GM12874 (cell line): ENCODE results near the gene ZNF219.

Experiments used
- TF ChIP-seq, protein P1 (sequence below): IDR thresholded peaks from 2 replicates; pipeline ENCODE4 v1.5.1; 2011; ENCODE audit warnings: low read depth, mild to moderate bottlenecking, control low read depth, low read length, moderate library complexity; ENCODE audit not compliant: insufficient read depth

The ZNF219 gene

DNA sequence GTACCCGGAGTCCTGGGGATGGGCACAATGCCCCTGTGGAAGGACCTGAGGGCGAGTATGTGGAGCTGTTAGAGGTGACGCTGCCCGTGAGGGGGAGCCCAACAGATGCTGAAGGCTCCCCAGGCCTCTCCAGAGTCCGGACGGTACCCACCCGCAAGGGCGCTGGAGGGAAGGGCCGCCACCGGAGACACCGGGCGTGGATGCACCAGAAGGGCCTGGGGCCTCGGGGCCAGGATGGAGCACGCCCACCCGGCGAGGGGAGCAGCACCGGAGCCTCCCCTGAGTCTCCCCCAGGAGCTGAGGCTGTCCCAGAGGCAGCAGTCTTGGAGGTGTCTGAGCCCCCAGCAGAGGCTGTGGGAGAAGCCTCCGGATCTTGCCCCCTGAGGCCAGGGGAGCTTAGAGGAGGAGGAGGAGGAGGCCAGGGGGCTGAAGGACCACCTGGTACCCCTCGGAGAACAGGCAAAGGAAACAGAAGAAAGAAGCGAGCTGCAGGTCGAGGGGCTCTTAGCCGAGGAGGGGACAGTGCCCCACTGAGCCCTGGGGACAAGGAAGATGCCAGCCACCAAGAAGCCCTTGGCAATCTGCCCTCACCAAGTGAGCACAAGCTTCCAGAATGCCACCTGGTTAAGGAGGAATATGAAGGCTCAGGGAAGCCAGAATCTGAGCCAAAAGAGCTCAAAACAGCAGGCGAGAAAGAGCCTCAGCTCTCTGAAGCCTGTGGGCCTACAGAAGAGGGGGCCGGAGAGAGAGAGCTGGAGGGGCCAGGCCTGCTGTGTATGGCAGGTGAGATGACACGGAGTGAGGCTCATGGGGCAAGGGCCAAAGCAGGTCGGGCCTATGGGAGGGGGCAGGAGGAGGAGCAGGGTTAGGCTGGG lies 23.8 kb downstream of the ZNF219 start:
- TF ChIP-seq, protein P1, sequence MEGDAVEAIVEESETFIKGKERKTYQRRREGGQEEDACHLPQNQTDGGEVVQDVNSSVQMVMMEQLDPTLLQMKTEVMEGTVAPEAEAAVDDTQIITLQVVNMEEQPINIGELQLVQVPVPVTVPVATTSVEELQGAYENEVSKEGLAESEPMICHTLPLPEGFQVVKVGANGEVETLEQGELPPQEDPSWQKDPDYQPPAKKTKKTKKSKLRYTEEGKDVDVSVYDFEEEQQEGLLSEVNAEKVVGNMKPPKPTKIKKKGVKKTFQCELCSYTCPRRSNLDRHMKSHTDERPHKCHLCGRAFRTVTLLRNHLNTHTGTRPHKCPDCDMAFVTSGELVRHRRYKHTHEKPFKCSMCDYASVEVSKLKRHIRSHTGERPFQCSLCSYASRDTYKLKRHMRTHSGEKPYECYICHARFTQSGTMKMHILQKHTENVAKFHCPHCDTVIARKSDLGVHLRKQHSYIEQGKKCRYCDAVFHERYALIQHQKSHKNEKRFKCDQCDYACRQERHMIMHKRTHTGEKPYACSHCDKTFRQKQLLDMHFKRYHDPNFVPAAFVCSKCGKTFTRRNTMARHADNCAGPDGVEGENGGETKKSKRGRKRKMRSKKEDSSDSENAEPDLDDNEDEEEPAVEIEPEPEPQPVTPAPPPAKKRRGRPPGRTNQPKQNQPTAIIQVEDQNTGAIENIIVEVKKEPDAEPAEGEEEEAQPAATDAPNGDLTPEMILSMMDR: no peak

DNA sequence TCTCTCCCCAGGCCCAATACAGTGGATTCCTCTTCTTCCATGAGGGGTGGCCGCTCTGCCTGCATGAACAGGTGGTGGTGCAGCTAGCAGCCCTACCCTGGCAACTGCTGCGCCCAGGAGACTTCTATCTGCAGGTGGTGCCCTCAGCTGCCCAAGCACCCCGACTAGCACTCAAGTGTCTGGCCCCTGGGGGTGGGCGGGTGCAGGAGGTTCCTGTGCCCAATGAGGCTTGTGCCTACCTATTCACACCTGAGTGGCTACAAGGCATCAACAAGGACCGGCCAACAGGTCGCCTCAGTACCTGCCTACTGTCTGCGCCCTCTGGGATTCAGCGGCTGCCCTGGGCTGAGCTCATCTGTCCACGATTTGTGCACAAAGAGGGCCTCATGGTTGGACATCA lies 24.5 kb downstream of the ZNF219 start:
- TF ChIP-seq, protein P1: no peak

DNA sequence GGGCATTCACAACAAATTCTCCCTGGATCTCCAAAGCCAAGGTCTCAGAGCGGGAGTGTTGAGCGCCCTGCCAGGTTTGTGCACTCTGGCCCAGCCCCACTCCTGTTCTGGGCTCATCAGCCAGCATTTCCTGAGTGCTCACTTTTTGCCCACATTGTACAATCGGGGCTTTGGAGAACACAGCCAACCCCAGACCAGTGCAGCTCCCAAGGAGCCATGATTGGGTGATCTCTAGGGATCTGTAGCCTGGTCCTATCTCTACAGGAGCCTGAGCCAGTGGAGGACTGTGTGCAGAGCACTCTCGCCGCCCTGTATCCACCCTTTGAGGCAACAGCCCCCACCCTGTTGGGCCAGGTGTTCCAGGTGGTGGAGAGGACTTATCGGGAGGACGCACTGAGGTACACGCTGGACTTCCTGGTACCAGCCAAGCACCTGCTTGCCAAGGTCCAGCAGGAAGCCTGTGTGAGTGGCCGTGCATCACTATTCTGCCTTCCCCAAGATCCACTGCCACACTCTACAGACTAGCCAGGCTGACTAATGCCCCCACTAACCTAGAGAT lies 25.6 kb downstream of the ZNF219 start:
- TF ChIP-seq, protein P1: no peak

DNA sequence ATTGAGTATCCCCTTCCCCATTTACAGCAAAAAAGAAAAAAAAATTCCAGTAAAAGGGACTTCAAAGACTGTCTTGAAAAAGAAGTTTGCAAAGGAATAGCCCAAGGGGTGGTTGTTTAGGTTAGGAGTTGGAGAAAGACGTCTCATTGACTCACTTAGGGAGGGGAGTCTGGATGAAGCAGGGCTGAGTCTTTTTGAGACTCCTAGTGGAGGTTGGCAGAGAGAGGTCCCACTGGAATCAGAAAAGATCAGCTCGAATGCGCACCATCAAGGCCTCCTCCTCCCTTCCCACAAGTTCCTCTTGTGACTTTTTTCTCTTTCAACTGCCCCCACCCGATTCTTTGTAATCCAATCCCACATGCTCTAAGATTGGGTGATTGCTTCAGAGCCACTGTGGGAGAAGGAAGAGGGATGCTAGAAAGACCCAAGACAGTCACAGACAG lies 26.4 kb downstream of the ZNF219 start:
- TF ChIP-seq, protein P1: no peak

DNA sequence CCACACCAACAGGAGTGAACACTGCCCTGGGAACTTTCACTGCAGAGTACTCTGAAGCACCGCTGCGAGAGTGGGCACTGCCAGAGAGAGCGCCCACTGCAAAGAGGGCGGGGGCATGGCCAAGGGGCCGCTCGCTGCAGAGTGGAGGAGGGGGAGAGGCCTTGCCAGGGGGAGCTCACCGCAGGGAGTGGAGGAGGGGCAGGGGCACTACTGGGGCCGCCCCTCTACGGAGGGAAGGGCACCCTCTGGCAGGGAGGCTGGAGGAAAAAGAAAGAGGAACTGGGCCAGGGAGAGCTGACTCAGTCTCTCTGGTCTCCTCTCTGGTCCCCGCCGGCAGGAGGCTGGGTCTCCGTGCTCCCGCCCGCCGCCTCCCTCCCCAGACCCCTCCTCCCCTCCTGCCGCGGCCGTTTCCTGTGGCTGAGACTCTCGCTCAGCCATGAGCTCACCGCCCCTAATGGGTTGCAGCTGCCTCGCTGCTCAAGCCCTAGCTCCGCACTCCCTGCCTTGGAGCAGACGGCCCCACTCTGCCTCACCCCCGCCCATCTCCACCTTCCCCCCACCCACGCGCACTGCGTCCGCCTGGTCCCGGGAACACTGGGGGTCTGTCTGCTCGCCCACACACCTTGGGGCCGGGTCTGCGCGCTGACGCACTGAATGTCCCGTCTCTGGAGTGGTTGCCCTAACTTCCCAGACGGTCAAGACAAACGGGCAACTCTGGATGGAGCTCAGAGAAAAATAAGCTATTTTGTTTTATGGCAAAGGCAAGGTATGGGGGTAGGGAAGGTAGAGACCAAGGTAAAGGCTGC lies 27.0 kb downstream of the ZNF219 start:
- TF ChIP-seq, protein P1: no peak

DNA sequence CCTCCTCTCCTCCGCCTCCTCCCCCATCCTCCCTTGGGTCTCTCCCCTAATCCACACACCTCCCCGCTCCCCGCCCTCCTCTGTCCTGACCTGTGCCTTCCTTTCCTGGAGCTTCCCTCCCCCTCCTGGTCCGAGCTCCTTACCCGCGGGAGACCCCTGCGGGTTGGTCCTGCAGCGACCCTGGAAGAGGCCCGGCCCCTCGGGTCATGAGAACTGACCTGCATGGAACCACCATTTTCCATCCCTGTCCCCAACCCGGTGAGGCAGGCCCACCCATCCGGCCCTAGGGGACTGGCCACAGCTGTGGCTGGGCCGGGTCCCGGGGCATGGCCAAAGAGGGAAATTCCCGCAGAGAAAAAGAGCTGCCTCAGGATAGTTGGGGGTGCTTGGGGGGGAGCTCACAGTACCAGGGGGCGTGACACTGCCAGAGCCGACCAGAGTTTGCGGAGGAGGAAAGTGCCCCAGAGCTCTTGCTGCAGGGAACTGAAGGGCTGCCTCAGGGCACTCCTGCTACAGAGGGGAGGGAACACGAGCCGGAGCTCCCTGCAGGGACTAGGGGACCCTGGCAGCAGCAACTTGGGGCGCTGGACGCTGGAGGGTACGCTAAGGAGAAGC lies 27.7 kb downstream of the ZNF219 start:
- TF ChIP-seq, protein P1: no peak
